ENCODE results near the gene CDKN1C. TPM values are rescaled to one million over a fixed set of nuclear protein-coding genes. Genes with fewer than 3 reads are reported as not detected.

Gene CDKN1C
- total and polyA plus RNA-seq, 2 experiments from 2014 or later, result 64.6 to 108 TPM

- no peak for TF ChIP-seq CTCF (IDR thresholded peaks at IDR 0.05; ENCODE audit: low read depth, low read length)
Observed at GRCh38 chr11:2855162-2855561, 30.4 kb downstream of the CDKN1C start.

GRCh38 chr11:2853997-2854560 is 31.5 kb downstream of the CDKN1C start:
- DNase-seq (ENCODE audit: low read depth in 1 of 2, low spot score in 1 of 2), result no peak
- no peak for TF ChIP-seq CTCF (IDR thresholded peaks at IDR 0.05; ENCODE audit: low read depth, low read length)
- Histone ChIP-seq H3K27ac (no peak overlapping the region), H3K36me3 (no peaks in the 10 kb centered on the region), H3K27me3 (peaks cover 3% of the 10 kb centered on the region), H3K4me3 (no peak overlapping the region), H3K9me3 (ENCODE audit: low read depth) (no peaks in the 10 kb centered on the region), H3K4me1 (ENCODE audit: low read depth) (peaks cover 5% of the 10 kb centered on the region)

More at GRCh38 chr11:2855162-2855561, 30.4 kb downstream of the CDKN1C start:
- Histone ChIP-seq H3K27me3 (peaks cover 10% of the 10 kb centered on the region), H3K4me1 (ENCODE audit: low read depth) (peaks cover 5% of the 10 kb centered on the region), H3K4me3 (no peak overlapping the region), H3K36me3 (no peaks in the 10 kb centered on the region), H3K27ac (no peak overlapping the region), H3K9me3 (ENCODE audit: low read depth) (no peaks in the 10 kb centered on the region)
- DNase-seq (ENCODE audit: low read depth in 1 of 2, low spot score in 1 of 2), result no peak

GRCh38 chr11:2853401-2853800 is 32.2 kb downstream of the CDKN1C start:
- H3K36me3 ChIP-seq, result no peaks in the 10 kb centered on the region
- H3K4me3 ChIP-seq, result no peak overlapping the region
- H3K27me3 ChIP-seq, result peaks cover 3% of the 10 kb centered on the region
- peaks cover 5% of the 10 kb centered on the region for H3K4me1 ChIP-seq (ENCODE audit: low read depth)
- no peak for DNase-seq (ENCODE audit: low read depth in 1 of 2, low spot score in 1 of 2)
- no peak for TF ChIP-seq CTCF (IDR thresholded peaks at IDR 0.05; ENCODE audit: low read depth, low read length)
- H3K9me3 ChIP-seq (ENCODE audit: low read depth), result no peaks in the 10 kb centered on the region
- H3K27ac ChIP-seq, result no peak overlapping the region

- DNase-seq (ENCODE audit: low read depth in 1 of 2, low spot score in 1 of 2), result no peak
Observed at GRCh38 chr11:2849994-2850770, 35.4 kb downstream of the CDKN1C start.

GRCh38 chr11:2848497-2848896 is 37.1 kb downstream of the CDKN1C start:
- no peak for DNase-seq (ENCODE audit: low read depth in 1 of 2, low spot score in 1 of 2)
- Histone ChIP-seq H3K27me3 (no peaks in the 10 kb centered on the region), H3K4me1 (ENCODE audit: low read depth) (peaks cover 15% of the 10 kb centered on the region), H3K9me3 (ENCODE audit: low read depth) (no peaks in the 10 kb centered on the region), H3K27ac (no peak overlapping the region), H3K4me3 (no peak overlapping the region), H3K36me3 (no peaks in the 10 kb centered on the region)
- no peak for TF ChIP-seq CTCF (IDR thresholded peaks at IDR 0.05; ENCODE audit: low read depth, low read length)

More at GRCh38 chr11:2849994-2850770, 35.4 kb downstream of the CDKN1C start:
- peaks cover 12% of the 10 kb centered on the region for H3K4me1 ChIP-seq (ENCODE audit: low read depth)
- H3K9me3 ChIP-seq (ENCODE audit: low read depth), result no peaks in the 10 kb centered on the region
- H3K4me3 ChIP-seq, result no peak overlapping the region
- H3K36me3 ChIP-seq, result no peaks in the 10 kb centered on the region
- TF ChIP-seq CTCF (IDR thresholded peaks at IDR 0.05; ENCODE audit: low read depth, low read length), result no peak
- no peaks in the 10 kb centered on the region for H3K27me3 ChIP-seq
- H3K27ac ChIP-seq, result no peak overlapping the region

Measured in cardiac muscle cell (in vitro differentiated cells and primary cell).